BE2C (cell line): ENCODE data around the gene FFAR4.

ENCODE experiments used
- DNase-seq: peaks from one replicate; pipeline ENCODE4 v3.0.0-alpha.2; 2020
- H3K27me3 ChIP-seq: fragments of 250-450 bp; sonication (Bioruptor Pico); 2 replicates; pipeline ENCODE4 v1.5.1; 2020; ENCODE audit warnings: mild to moderate bottlenecking
- H3K36me3 ChIP-seq: fragments of 250-450 bp; sonication (Bioruptor Pico); 2 replicates; pipeline ENCODE4 v1.5.1; 2020; ENCODE audit warnings: mild to moderate bottlenecking
- H3K4me1 ChIP-seq: fragments of 250-450 bp; sonication (Bioruptor Pico); 2 replicates; pipeline ENCODE4 v1.5.1; 2020
- H3K4me3 ChIP-seq: 2 replicates; pipeline ENCODE4 v1.5.1; 2011; ENCODE audit warnings: low read depth, low read length
- H3K9me3 ChIP-seq: fragments of 250-450 bp; sonication (Bioruptor Pico); 2 replicates; pipeline ENCODE4 v1.5.1; 2020
- CTCF ChIP-seq: IDR thresholded peaks from 2 replicates; pipeline ENCODE4 v1.5.1; 2012; ENCODE audit warnings: mild to moderate bottlenecking, low read depth, low read length

FFAR4 gene

GRCh38 chr10:93629647-93630305 lies 63.3 kb downstream of the FFAR4 start:
- no peak for TF ChIP-seq CTCF
- Histone ChIP-seq H3K36me3 (no peaks in the 10 kb centered on the region), H3K9me3 (no peaks in the 10 kb centered on the region)

GRCh38 chr10:93630625-93631557 lies 64.4 kb downstream of the FFAR4 start:
- Histone ChIP-seq H3K27me3 (no peaks in the 10 kb centered on the region), H3K9me3 (no peaks in the 10 kb centered on the region), H3K4me1 (no peaks in the 10 kb centered on the region), H3K36me3 (no peaks in the 10 kb centered on the region), H3K4me3 (no peak overlapping the region)
- peak; percentile 11 for DNase-seq
- TF ChIP-seq CTCF, result no peak

More at GRCh38 chr10:93629647-93630305, 63.3 kb downstream of the FFAR4 start:
- no peak overlapping the region for H3K4me3 ChIP-seq
- H3K4me1 ChIP-seq, result no peaks in the 10 kb centered on the region
- DNase-seq, result no peak
- no peaks in the 10 kb centered on the region for H3K27me3 ChIP-seq
